NK-92 (cell line): ENCODE results near the gene TRPM7.
"Not testable (repeated sequence)": the region's sequence is repeated elsewhere in the genome, so short reads cannot be mapped to it uniquely, and the experiment has no call there.

Experiments
- DNase-seq: peaks from one replicate; lab custom pipeline; 2025; ENCODE audit not compliant: unreplicated experiment; lab: John Stamatoyannopoulos, UW

TRPM7 gene

GRCh38 chr15:50590288-50590687, 96.3 kb downstream of the TRPM7 start:
- no peak for DNase-seq

- DNase-seq = no peak
Measured at GRCh38 chr15:50577492-50577891, 109.1 kb downstream of the TRPM7 start.

- no peak for DNase-seq
Measured at GRCh38 chr15:50576166-50576565, 110.4 kb downstream of the TRPM7 start.

- DNase-seq = not testable (repeated sequence)
Measured at GRCh38 chr15:50573842-50574241, 112.8 kb downstream of the TRPM7 start.

- DNase-seq = no peak
Measured at GRCh38 chr15:50563756-50564155, 122.8 kb downstream of the TRPM7 start.

GRCh38 chr15:50562735-50563640, 123.6 kb downstream of the TRPM7 start:
- DNase-seq = no peak

GRCh38 chr15:50558012-50558411, 128.6 kb downstream of the TRPM7 start:
- no peak for DNase-seq

- DNase-seq = no peak
Measured at GRCh38 chr15:50556642-50557371, 129.8 kb downstream of the TRPM7 start.

GRCh38 chr15:50552238-50552637, 134.4 kb downstream of the TRPM7 start:
- no peak for DNase-seq

- DNase-seq = no peak
Measured at GRCh38 chr15:50549326-50549725, 137.3 kb downstream of the TRPM7 start.

- no peak for DNase-seq
Measured at GRCh38 chr15:50546566-50546965, 140.0 kb downstream of the TRPM7 start, which contains the start of gene USP50. TSS of gene USP50 (minus strand) at chr15:50546666. CDS start at chr15:50546525, 141 bp downstream.

- DNase-seq = no peak
Measured at GRCh38 chr15:50544368-50544767, 142.2 kb downstream of the TRPM7 start.

GRCh38 chr15:50543556-50543955, 143.0 kb downstream of the TRPM7 start:
- DNase-seq = no peak

GRCh38 chr15:50542887-50543210, 143.7 kb downstream of the TRPM7 start:
- DNase-seq = no peak

GRCh38 chr15:50531766-50532165, 154.8 kb downstream of the TRPM7 start:
- DNase-seq = no peak

- no peak for DNase-seq
Measured at GRCh38 chr15:50531163-50531562, 155.4 kb downstream of the TRPM7 start.

- DNase-seq = no peak
Measured at GRCh38 chr15:50523851-50524251, 162.7 kb downstream of the TRPM7 start.

- DNase-seq = no peak
Measured at GRCh38 chr15:50519740-50520425, 166.7 kb downstream of the TRPM7 start.

- DNase-seq = no peak
Measured at GRCh38 chr15:50513001-50513400, 173.6 kb downstream of the TRPM7 start.
